GM21447 (cell line): ENCODE measurements around the gene CFP.
"Not testable (repeated sequence)": the region's sequence is repeated elsewhere in the genome, so short reads cannot be mapped to it uniquely, and the experiment has no call there.

Experiments
- ATAC-seq: cut with Tn5 transposase; IDR thresholded peaks from one replicate; pipeline ENCODE4 v1.9.1; 2021; ENCODE audit not compliant: unreplicated experiment

The CFP gene

GRCh38 chrX:47607091-47607490 lies 22.6 kb downstream of the CFP start:
- ATAC-seq: no peak

- ATAC-seq: no peak
Observed at GRCh38 chrX:47605024-47605423, 24.7 kb downstream of the CFP start.

GRCh38 chrX:47603125-47603524 lies 26.6 kb downstream of the CFP start:
- ATAC-seq: not testable (repeated sequence)

GRCh38 chrX:47597222-47597621 lies 32.5 kb downstream of the CFP start:
- no peak for ATAC-seq

- no peak for ATAC-seq
Observed at GRCh38 chrX:47596256-47596655, 33.5 kb downstream of the CFP start.

GRCh38 chrX:47595716-47596251 lies 33.9 kb downstream of the CFP start:
- no peak for ATAC-seq

GRCh38 chrX:47593522-47593921 lies 36.2 kb downstream of the CFP start:
- no peak for ATAC-seq

- ATAC-seq: no peak
Observed at GRCh38 chrX:47590984-47591383, 38.7 kb downstream of the CFP start.

GRCh38 chrX:47587906-47588735 lies 41.6 kb downstream of the CFP start:
- ATAC-seq: no peak

- no peak for ATAC-seq
Observed at GRCh38 chrX:47587091-47587891, 42.4 kb downstream of the CFP start.

- ATAC-seq: no peak
Observed at GRCh38 chrX:47586043-47586787, 43.5 kb downstream of the CFP start.

- ATAC-seq: no peak
Observed at GRCh38 chrX:47585273-47585672, 44.5 kb downstream of the CFP start.

GRCh38 chrX:47584714-47585113 lies 45.0 kb downstream of the CFP start:
- ATAC-seq: no peak

- ATAC-seq: no peak
Observed at GRCh38 chrX:47583240-47583861, 46.4 kb downstream of the CFP start.

- peak; percentile 85 for ATAC-seq
Observed at GRCh38 chrX:47581731-47582647, 47.7 kb downstream of the CFP start, which contains the start of gene TIMP1. TIMP1 (plus strand) TSS chrX:47582436; CDS start chrX:47583416, 980 bp downstream.

GRCh38 chrX:47579537-47579936 lies 50.2 kb downstream of the CFP start:
- no peak for ATAC-seq

GRCh38 chrX:47578692-47579091 lies 51.0 kb downstream of the CFP start:
- ATAC-seq: no peak

- no peak for ATAC-seq
Observed at GRCh38 chrX:47577901-47578300, 51.8 kb downstream of the CFP start.

GRCh38 chrX:47577424-47577823 lies 52.3 kb downstream of the CFP start:
- no peak for ATAC-seq
